ENCODE results near the gene DEPDC4.
A peak's percentile ranks its signal among the peaks of the same experiment; 100 is the strongest.
"Not testable (repeated sequence)": the region's sequence is repeated elsewhere in the genome, so short reads cannot be mapped to it uniquely, and the experiment has no call there.

Gene DEPDC4

GRCh38 chr12:100258127-100258526 lies 8.8 kb downstream of the DEPDC4 start:
- DNase-seq, result no peak

- no peak for DNase-seq
These were observed 12.0 kb downstream of the DEPDC4 start for GRCh38 chr12:100254876-100255275.

GRCh38 chr12:100253437-100253836 lies 13.4 kb downstream of the DEPDC4 start:
- DNase-seq, result no peak

GRCh38 chr12:100251917-100252316 lies 15.0 kb downstream of the DEPDC4 start:
- no peak for DNase-seq

GRCh38 chr12:100249941-100250340 lies 16.9 kb downstream of the DEPDC4 start:
- DNase-seq, result no peak

GRCh38 chr12:100248886-100249285 lies 18.0 kb downstream of the DEPDC4 start:
- no peak for DNase-seq

- no peak for DNase-seq
These were observed 19.1 kb downstream of the DEPDC4 start for GRCh38 chr12:100247765-100248164.

- no peak for DNase-seq
These were observed 23.7 kb downstream of the DEPDC4 start for GRCh38 chr12:100243137-100243536.

- DNase-seq, result no peak
These were observed 27.3 kb downstream of the DEPDC4 start for GRCh38 chr12:100239589-100239988.

- no peak for DNase-seq
These were observed 28.1 kb downstream of the DEPDC4 start for GRCh38 chr12:100238801-100239200.

- peak in 2 of 6 experiments; percentile 17 to 25 for DNase-seq
These were observed 32.1 kb downstream of the DEPDC4 start for GRCh38 chr12:100234591-100235304.

- no peak for DNase-seq
These were observed 32.7 kb downstream of the DEPDC4 start for GRCh38 chr12:100234166-100234565.

- not testable (repeated sequence) for DNase-seq
These were observed 35.0 kb downstream of the DEPDC4 start for GRCh38 chr12:100231873-100232272.

- peak in 1 of 6 experiments; percentile 0 for DNase-seq
These were observed 37.0 kb downstream of the DEPDC4 start for GRCh38 chr12:100229876-100230275.

GRCh38 chr12:100229036-100229635 lies 37.7 kb downstream of the DEPDC4 start:
- DNase-seq, result no peak

- DNase-seq, result no peak
These were observed 41.4 kb downstream of the DEPDC4 start for GRCh38 chr12:100225491-100225890.

GRCh38 chr12:100222173-100222572 lies 44.7 kb downstream of the DEPDC4 start:
- not testable (repeated sequence) for DNase-seq

GRCh38 chr12:100221523-100221922 lies 45.4 kb downstream of the DEPDC4 start:
- DNase-seq, result no peak

- DNase-seq, result no peak
These were observed 47.4 kb downstream of the DEPDC4 start for GRCh38 chr12:100219328-100220109.

- DNase-seq, result no peak
These were observed 50.5 kb downstream of the DEPDC4 start for GRCh38 chr12:100216337-100216736.

- no peak for DNase-seq
These were observed 51.7 kb downstream of the DEPDC4 start for GRCh38 chr12:100215209-100215608.

- no peak for DNase-seq
These were observed 52.4 kb downstream of the DEPDC4 start for GRCh38 chr12:100214518-100214917.

GRCh38 chr12:100213016-100213891 lies 53.6 kb downstream of the DEPDC4 start:
- no peak for DNase-seq

All from stimulated activated naive CD4-positive, alpha-beta T cell (primary cell).